GM18517 (cell line): Measurements from ENCODE around the gene E4F1.
"Not testable (repeated sequence)": the region's sequence is repeated elsewhere in the genome, so short reads cannot be mapped to it uniquely, and the experiment has no call there.

ENCODE experiments used
- ATAC-seq: cut with Tn5 transposase; IDR thresholded peaks from one replicate; pipeline ENCODE4 v1.9.1; 2021; ENCODE audit warnings: mild to moderate bottlenecking, moderate library complexity; ENCODE audit not compliant: unreplicated experiment

E4F1 gene

GRCh38 chr16:2229632-2230250 is 6.3 kb downstream of the E4F1 start:
- no peak for ATAC-seq

- no peak for ATAC-seq
These were observed 7.0 kb downstream of the E4F1 start for GRCh38 chr16:2230376-2230775.

DNA sequence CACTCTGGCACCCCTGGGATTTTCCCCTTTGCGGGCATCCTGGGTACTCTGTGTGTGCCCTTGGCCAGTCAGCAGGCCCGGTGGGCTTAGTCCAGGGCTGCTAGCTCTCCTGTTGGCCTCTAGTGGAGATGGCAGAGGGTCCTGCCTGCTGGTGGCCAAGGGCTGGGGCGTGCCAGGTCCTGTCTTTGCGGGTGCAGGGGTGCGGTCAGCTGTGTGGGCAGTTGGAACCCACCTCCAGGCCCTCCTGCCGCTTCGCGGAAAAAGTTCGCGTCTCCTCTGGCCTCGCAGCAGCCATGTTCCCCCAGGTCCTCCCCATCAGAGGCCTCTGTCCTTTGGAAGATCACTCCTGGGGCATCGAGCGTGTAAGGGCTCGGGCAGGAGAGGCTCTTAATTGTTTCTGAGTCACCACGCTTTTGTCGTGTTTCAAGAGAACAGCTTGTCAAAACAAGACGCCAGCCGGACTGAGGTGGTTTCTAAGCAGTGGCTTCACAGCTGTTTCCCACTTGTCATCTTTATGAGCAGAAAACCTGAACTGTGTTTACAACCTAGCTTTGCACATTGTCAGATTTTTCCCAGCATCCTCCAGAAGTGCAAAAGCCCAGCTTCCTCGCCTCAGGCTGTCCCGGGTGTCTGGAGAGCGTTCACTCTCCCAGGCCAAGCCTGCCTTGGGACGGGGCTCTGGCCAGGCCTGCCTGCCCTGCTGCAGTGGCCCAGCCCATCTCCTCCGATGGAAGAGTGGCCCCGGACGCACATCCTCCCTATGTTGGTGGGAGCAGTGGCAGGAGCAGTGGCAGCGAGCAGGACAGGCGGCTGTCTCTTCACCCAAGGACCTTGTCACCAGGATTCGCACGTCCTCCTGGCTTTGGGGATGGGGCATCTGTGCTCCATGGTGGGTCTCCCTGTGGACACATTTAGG is 7.9 kb downstream of the E4F1 start:
- no peak for ATAC-seq

GRCh38 chr16:2232094-2232990 is 9.0 kb downstream of the E4F1 start:
- ATAC-seq: no peak

DNA sequence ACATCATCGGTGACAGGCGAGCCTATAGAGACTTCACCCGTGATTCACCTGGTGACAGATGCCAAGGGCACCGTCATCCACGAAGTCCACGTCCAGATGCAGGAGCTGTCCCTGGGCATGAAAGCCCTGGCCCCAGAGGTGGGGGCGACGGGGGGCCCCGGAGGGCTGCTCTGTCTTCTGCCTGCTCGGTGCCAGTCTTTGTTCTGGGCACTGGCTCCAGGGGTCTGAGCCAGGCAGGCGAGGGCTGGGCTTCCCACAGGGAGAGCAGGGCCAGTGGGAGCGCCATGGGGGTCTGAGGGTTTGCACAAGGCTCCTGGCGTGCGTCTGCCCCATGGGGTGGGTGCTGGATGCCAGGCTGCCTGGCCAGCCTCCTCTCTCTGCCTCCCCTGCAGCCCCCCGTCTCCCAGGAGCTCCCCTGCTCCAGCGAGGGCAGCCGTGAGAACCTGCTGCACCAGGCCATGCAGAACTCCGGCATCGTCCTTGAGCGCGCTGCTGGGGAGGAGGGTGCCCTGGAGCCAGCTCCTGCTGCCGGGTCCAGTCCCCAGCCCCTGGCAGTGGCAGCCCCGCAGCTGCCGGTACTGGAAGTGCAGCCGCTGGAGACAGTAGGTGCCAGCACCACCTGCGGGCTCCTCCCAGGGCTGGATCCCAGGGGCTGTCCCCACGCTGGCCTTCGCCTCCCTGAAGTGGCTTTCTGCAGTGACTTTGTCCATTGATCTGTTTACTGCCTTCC is 9.8 kb downstream of the E4F1 start:
- no peak for ATAC-seq

- ATAC-seq: no peak
These were observed 10.8 kb downstream of the E4F1 start for GRCh38 chr16:2233872-2234812.

- ATAC-seq: no peak
These were observed 11.4 kb downstream of the E4F1 start for GRCh38 chr16:2234813-2235170.

- ATAC-seq: no peak
These were observed 11.9 kb downstream of the E4F1 start for GRCh38 chr16:2235234-2235651.

- no peak for ATAC-seq
These were observed 12.4 kb downstream of the E4F1 start for GRCh38 chr16:2235695-2236336.

- no peak for ATAC-seq
These were observed 13.1 kb downstream of the E4F1 start, which contains the start of gene DNASE1L2 for GRCh38 chr16:2236337-2237101. Gene DNASE1L2 (plus strand): TSS chr16:2236444. CDS start chr16:2236817, 373 bp downstream.

DNA sequence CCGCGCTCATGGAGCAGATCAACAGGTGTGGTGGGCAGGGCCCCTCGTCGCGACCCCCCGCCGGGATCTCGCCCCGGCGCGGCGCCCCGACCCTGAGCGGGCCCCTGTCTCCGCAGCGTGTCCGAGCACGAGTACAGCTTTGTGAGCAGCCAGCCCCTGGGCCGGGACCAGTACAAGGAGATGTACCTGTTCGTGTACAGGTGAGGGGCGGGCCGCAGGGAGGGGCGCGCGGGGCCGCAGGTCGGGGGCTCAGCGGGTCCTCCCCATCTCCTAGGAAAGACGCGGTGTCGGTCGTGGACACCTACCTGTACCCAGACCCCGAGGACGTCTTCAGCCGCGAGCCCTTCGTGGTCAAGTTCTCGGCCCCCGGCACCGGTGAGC is 13.7 kb downstream of the E4F1 start:
- no peak for ATAC-seq

DNA sequence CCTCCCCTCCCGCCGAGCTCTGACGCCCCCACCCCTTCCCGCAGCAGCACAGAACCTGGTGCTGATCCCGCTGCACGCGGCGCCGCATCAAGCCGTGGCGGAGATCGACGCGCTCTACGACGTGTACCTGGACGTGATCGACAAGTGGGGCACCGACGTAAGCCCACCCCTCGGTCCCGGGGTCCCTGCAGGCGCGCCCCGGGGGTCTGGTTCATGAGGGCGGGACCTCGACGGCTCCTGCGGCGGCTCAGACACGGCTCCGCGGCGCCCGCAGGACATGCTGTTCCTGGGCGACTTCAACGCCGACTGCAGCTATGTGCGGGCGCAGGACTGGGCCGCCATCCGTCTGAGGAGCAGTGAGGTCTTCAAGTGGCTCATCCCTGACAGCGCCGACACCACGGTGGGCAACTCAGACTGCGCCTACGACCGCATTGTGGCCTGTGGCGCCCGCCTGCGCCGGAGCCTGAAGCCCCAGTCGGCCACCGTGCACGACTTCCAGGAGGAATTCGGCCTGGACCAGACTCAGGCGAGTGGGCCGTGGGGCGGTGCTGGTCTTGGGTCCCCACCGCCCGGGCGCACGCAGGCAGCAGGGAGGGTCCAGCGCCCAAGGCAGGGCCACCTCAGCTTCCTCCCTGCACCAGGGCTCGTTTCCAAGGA is 14.2 kb downstream of the E4F1 start:
- no peak for ATAC-seq

DNA sequence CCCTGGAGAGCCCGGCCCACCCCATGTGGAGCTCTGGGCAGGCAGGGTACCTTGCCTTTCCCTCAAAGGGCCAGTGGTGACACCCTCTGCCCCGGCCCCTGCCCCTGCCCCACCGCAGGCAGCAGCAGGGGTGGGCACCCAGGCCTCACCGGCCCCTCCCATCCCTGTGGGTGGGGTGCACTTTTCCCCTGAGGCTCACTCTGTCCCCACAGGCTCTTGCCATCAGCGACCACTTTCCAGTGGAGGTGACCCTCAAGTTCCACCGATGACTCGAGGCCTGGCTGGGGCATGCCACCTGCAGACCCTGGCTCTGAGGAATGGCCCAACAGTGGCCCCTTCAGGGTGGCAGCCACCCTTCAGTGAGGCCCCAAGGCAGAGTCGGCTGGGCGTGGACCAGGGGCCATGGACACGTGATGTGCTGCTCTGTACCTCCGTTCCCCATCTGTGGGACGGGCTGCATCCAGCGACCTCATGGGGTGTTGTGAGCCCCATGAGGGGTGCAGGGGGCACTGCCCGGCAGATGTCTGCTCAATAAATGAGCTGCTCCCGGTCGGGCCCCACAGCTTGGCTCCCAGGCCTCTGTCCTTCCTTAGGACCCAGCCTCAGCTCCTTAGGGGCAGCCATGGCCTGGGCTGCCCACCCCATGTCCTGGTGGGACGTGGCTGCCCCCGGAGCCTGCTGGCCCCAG is 14.9 kb downstream of the E4F1 start:
- no peak for ATAC-seq

GRCh38 chr16:2238838-2239675 is 15.7 kb downstream of the E4F1 start:
- no peak for ATAC-seq

GRCh38 chr16:2240331-2240730 is 16.9 kb downstream of the E4F1 start:
- ATAC-seq: not testable (repeated sequence)

DNA sequence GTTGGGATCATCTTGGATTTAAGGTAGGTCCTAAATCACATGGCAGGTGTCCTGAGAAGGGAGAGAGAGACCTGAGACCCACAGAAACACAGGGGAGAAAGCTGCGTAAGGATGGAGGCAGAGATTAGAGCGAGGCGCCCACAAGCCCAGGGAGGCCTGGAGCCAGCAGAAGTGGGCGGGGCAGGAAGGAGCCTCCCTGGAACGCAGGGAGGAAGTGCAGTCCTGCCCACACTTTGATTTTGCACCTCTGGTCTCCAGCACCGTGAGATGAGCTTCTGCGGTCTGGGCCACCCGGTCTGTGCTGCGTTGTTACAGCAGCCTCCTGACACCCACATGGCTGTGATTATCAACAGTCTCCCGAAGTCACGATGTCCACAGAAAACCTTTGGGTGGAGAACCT is 19.2 kb downstream of the E4F1 start:
- ATAC-seq: no peak
